Neural cell (in vitro differentiated cells): ENCODE measurements around the gene ANGPTL5. TPM values are rescaled to one million over a fixed set of nuclear protein-coding genes. Genes with fewer than 3 reads are reported as not detected.
"Not testable (repeated sequence)": the region's sequence is repeated elsewhere in the genome, so short reads cannot be mapped to it uniquely, and the experiment has no call there.

ENCODE experiments used
- H2AFZ ChIP-seq: fragments of 200-600, 300-800 bp; sonication (generic), shearing (Covaris generic); 2 replicates; pipeline ENCODE4 v1.6.0; 2014; ENCODE audit warnings: low read depth, mild to moderate bottlenecking, antibody characterized with exemption, low read length, moderate library complexity
- H3F3A ChIP-seq: fragments of 200-600 bp; shearing (Covaris generic); 2 replicates; pipeline ENCODE4 v1.6.1; 2016; ENCODE audit warnings: mild to moderate bottlenecking, moderate library complexity, mixed read lengths, antibody characterized with exemption, low read length; ENCODE audit not compliant: insufficient read depth, poor library complexity, severe bottlenecking
- H3K27ac ChIP-seq: fragments of 200-600, 300-800 bp; sonication (generic), shearing (Covaris generic); 2 replicates; pipeline ENCODE4 v1.5.1; 2014; ENCODE audit warnings: mild to moderate bottlenecking, low read length, moderate library complexity
- H3K27me3 ChIP-seq: fragments of 300-800, 200-600 bp; sonication (generic), shearing (Covaris generic); 2 replicates; pipeline ENCODE4 v1.6.0; 2014; ENCODE audit warnings: mild to moderate bottlenecking, low read depth, low read length, moderate library complexity; ENCODE audit not compliant: insufficient read depth
- H3K36me3 ChIP-seq: fragments of 300-800, 200-600 bp; sonication (generic), shearing (Covaris generic); 2 replicates; pipeline ENCODE4 v1.5.1; 2014; ENCODE audit warnings: mild to moderate bottlenecking, antibody characterized with exemption, low read length, moderate library complexity; ENCODE audit not compliant: insufficient read depth
- H3K4me2 ChIP-seq: fragments of 300-800, 200-600 bp; sonication (generic), shearing (Covaris generic); 2 replicates; pipeline ENCODE4 v1.6.0; 2014; ENCODE audit warnings: mild to moderate bottlenecking, low read length
- H3K4me3 ChIP-seq: fragments of 300-800, 200-600 bp; sonication (generic), shearing (Covaris generic); 2 replicates; pipeline ENCODE4 v1.5.1; 2014; ENCODE audit warnings: mild to moderate bottlenecking, low read length, moderate library complexity
- H3K79me2 ChIP-seq: fragments of 200-600 bp; shearing (Covaris generic); replicated peaks from 2 replicates; pipeline ENCODE4 v1.6.0; 2014; ENCODE audit warnings: mild to moderate bottlenecking, low read length, moderate library complexity; ENCODE audit not compliant: insufficient read depth
- H3K9ac ChIP-seq: fragments of 300-800, 200-600 bp; sonication (generic), shearing (Covaris generic); 2 replicates; pipeline ENCODE4 v1.6.1; 2016; ENCODE audit warnings: mild to moderate bottlenecking, low read length, mixed read lengths
- H3K9me2 ChIP-seq: fragments of 200-600 bp; shearing (Covaris generic); 2 replicates; pipeline ENCODE4 v1.6.1; 2016; ENCODE audit warnings: mild to moderate bottlenecking, low read length, mixed read lengths; ENCODE audit not compliant: insufficient read depth
- H3K9me3 ChIP-seq: fragments of 200-600, 300-800 bp; sonication (generic), shearing (Covaris generic); 2 replicates; pipeline ENCODE4 v1.6.1; 2016; ENCODE audit warnings: mild to moderate bottlenecking, mixed run types, low read length, moderate library complexity, mixed read lengths
- H4K20me1 ChIP-seq: fragments of 200-600 bp; shearing (Covaris generic); 2 replicates; pipeline ENCODE4 v1.6.1; 2016; ENCODE audit warnings: mild to moderate bottlenecking, mixed run types; ENCODE audit not compliant: insufficient read depth
- EP300 ChIP-seq: fragments of 450-650 bp; conservative IDR thresholded peaks from 2 replicates; pipeline ENCODE4 v1.6.1; 2014; ENCODE audit warnings: antibody characterized with exemption, mild to moderate bottlenecking, moderate library complexity; ENCODE audit not compliant: poor library complexity, severe bottlenecking
- EZH2 ChIP-seq: fragments of 200-600, 300-800 bp; shearing (Covaris generic), sonication (generic); IDR thresholded peaks from 2 replicates; pipeline ENCODE4 v1.6.1; 2014; ENCODE audit warnings: antibody characterized with exemption, low read length, borderline replicate concordance, mild to moderate bottlenecking; ENCODE audit not compliant: insufficient read depth, poor library complexity, severe bottlenecking
- MXI1 ChIP-seq: fragments of 450-650 bp; conservative IDR thresholded peaks from 2 replicates; pipeline ENCODE4 v1.6.1; 2014; ENCODE audit warnings: antibody characterized with exemption, mild to moderate bottlenecking; ENCODE audit not compliant: poor library complexity, severe bottlenecking
- POLR2AphosphoS5 ChIP-seq: IDR thresholded peaks from 2 replicates; pipeline ENCODE4 v1.6.1; 2012
- RAD21 ChIP-seq: fragments of 450-650 bp; conservative IDR thresholded peaks from 2 replicates; pipeline ENCODE4 v1.6.1; 2014; ENCODE audit warnings: antibody characterized with exemption, mild to moderate bottlenecking, moderate library complexity
- SMC3 ChIP-seq: fragments of 450-650 bp; conservative IDR thresholded peaks from 2 replicates; pipeline ENCODE4 v1.6.1; 2014; ENCODE audit warnings: antibody characterized with exemption, mild to moderate bottlenecking, moderate library complexity; ENCODE audit not compliant: poor library complexity
- TAF1 ChIP-seq: IDR thresholded peaks from 2 replicates; pipeline ENCODE4 v1.6.1; 2012; ENCODE audit warnings: low read depth
- polyA plus RNA-seq: library from polyadenylated mRNA; depleted of rRNA; stranded (reverse); fragments of >200 nt; gene quantifications from 2 replicates; pipeline ENCODE4 v1.2.3, GENCODE V29; 2014
- TF ChIP-seq, protein P1 (sequence below): fragments of 450-650 bp; IDR thresholded peaks from 2 replicates; pipeline ENCODE4 v1.5.1; 2014; ENCODE audit warnings: antibody characterized with exemption, mild to moderate bottlenecking, moderate library complexity; ENCODE audit not compliant: poor library complexity, severe bottlenecking
- TF ChIP-seq, protein P2 (sequence below): IDR thresholded peaks from 2 replicates; pipeline ENCODE4 v1.6.1; 2012; ENCODE audit warnings: borderline replicate concordance

ANGPTL5 gene
- polyA plus RNA-seq, 1 donor from 2014 or later = not detected

DNA sequence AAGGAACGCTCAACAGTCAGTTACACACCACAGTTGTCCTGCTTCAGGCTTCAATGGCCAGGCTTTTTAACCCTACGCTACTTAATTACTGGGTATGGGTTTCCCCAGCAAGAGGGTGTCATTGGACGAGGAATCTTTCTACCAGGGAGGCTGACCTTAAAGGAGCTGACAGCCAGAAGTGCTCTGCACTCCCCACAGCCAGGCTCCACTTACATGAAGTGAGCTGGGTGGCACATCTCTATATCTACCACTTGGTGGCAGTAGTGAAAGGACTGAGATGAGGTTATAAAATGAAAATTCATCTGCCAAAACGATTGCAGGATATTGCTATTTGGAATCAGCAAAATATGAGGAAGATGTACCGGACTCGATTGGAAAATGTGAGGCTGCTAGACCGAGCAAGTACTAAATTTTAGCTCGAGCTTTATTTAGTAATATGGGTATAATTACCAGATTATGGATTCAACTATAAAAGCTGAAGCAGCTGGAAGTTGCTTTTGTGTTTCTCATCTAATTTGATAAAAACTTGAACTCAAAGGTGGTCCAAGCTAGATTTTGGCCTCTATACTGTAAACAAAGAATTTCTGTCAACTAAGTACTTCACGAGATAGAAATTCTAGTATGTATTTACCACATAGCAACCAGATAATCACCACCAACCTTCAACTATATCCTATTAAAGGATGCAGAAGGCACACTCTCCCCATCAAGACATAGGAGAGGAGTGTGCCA is 55.5 kb downstream of the ANGPTL5 start:
- H3K27ac ChIP-seq = no peak overlapping the region
- H3K4me2 ChIP-seq = no peak overlapping the region
- H3F3A ChIP-seq = no peaks in the 10 kb centered on the region
- H3K9me3 ChIP-seq = no peaks in the 10 kb centered on the region
- no peaks in the 10 kb centered on the region for H3K27me3 ChIP-seq
- no peaks in the 10 kb centered on the region for H3K36me3 ChIP-seq
- H3K79me2 ChIP-seq = no peaks in the 10 kb centered on the region
- no peak overlapping the region for H3K9ac ChIP-seq
- TF ChIP-seq RAD21 = peak; percentile 68
- TF ChIP-seq EP300 = no peak
- TF ChIP-seq EZH2 = no peak
- TF ChIP-seq SMC3 = peak; percentile 81
- TF ChIP-seq MXI1 = no peak
- TF ChIP-seq, protein P1, sequence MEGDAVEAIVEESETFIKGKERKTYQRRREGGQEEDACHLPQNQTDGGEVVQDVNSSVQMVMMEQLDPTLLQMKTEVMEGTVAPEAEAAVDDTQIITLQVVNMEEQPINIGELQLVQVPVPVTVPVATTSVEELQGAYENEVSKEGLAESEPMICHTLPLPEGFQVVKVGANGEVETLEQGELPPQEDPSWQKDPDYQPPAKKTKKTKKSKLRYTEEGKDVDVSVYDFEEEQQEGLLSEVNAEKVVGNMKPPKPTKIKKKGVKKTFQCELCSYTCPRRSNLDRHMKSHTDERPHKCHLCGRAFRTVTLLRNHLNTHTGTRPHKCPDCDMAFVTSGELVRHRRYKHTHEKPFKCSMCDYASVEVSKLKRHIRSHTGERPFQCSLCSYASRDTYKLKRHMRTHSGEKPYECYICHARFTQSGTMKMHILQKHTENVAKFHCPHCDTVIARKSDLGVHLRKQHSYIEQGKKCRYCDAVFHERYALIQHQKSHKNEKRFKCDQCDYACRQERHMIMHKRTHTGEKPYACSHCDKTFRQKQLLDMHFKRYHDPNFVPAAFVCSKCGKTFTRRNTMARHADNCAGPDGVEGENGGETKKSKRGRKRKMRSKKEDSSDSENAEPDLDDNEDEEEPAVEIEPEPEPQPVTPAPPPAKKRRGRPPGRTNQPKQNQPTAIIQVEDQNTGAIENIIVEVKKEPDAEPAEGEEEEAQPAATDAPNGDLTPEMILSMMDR = peak; percentile 74
- no peak for TF ChIP-seq POLR2AphosphoS5
- TF ChIP-seq, protein P2, sequence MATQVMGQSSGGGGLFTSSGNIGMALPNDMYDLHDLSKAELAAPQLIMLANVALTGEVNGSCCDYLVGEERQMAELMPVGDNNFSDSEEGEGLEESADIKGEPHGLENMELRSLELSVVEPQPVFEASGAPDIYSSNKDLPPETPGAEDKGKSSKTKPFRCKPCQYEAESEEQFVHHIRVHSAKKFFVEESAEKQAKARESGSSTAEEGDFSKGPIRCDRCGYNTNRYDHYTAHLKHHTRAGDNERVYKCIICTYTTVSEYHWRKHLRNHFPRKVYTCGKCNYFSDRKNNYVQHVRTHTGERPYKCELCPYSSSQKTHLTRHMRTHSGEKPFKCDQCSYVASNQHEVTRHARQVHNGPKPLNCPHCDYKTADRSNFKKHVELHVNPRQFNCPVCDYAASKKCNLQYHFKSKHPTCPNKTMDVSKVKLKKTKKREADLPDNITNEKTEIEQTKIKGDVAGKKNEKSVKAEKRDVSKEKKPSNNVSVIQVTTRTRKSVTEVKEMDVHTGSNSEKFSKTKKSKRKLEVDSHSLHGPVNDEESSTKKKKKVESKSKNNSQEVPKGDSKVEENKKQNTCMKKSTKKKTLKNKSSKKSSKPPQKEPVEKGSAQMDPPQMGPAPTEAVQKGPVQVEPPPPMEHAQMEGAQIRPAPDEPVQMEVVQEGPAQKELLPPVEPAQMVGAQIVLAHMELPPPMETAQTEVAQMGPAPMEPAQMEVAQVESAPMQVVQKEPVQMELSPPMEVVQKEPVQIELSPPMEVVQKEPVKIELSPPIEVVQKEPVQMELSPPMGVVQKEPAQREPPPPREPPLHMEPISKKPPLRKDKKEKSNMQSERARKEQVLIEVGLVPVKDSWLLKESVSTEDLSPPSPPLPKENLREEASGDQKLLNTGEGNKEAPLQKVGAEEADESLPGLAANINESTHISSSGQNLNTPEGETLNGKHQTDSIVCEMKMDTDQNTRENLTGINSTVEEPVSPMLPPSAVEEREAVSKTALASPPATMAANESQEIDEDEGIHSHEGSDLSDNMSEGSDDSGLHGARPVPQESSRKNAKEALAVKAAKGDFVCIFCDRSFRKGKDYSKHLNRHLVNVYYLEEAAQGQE = no peak
- no peak for TF ChIP-seq TAF1
- no peaks in the 10 kb centered on the region for H4K20me1 ChIP-seq
- no peak overlapping the region for H3K4me3 ChIP-seq
- no peaks in the 10 kb centered on the region for H3K9me2 ChIP-seq
- no peak overlapping the region for H2AFZ ChIP-seq

DNA sequence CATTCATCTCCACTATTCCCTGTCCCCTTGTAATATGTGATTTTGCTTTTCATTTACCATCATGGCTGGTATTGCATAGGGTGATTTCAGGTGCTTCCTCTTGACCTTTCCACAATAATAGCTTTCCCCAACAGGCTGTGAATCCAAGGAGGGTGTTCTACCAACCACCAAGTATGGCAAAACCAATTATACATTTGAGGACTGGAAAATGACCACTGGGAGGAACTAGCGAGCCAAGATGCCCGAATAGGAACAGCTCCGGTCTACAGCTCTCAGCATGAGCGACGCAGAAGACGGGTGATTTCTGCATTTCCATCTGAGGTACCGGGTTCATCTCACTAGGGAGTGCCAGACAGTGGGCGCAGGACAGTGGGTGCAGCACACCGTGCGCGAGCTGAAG is 64.1 kb downstream of the ANGPTL5 start:
- not testable (repeated sequence) for H3K9me3 ChIP-seq, H3K9me2 ChIP-seq, H3F3A ChIP-seq, H4K20me1 ChIP-seq, H2AFZ ChIP-seq, H3K27ac ChIP-seq, H3K4me2 ChIP-seq, H3K36me3 ChIP-seq, H3K27me3 ChIP-seq, H3K9ac ChIP-seq, H3K4me3 ChIP-seq, H3K79me2 ChIP-seq

DNA sequence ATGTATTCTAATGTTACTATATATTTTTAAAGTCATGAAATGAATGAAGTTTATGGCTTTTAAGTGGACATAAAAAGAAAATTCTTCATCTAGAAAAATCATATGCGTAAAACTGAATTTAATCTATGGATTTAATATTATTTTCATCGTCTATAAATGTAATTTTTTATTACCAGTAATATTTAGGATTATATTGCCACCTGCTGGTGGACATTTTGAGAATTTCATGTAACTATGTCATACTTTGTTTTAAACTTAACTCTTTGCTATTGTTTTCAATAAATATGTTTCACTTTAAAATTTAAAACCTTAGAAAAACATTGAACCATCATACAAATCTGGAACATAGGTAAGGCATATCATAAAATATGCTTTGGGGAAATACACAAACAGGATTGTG is 68.1 kb downstream of the ANGPTL5 start:
- TF ChIP-seq TAF1 (no peak), SMC3 (peak; percentile 81), RAD21 (peak; percentile 75), MXI1 (no peak)
- TF ChIP-seq, protein P1 = peak; percentile 67
- TF ChIP-seq, protein P2 = no peak
- Histone ChIP-seq H3K27ac (no peak overlapping the region), H3K9me3 (no peaks in the 10 kb centered on the region), H3K27me3 (no peaks in the 10 kb centered on the region), H2AFZ (no peak overlapping the region), H3K36me3 (no peaks in the 10 kb centered on the region), H3K4me2 (no peak overlapping the region), H4K20me1 (no peaks in the 10 kb centered on the region), H3F3A (no peaks in the 10 kb centered on the region), H3K9me2 (no peaks in the 10 kb centered on the region), H3K9ac (no peak overlapping the region), H3K79me2 (no peaks in the 10 kb centered on the region), H3K4me3 (no peak overlapping the region)
